Activated CD4-positive, alpha-beta T cell treated with anti-CD3 and anti-CD28 coated beads, Interleukin-2, amount 50 U/mL, for 24 hours (primary cell): ENCODE results near the gene STX19.

ENCODE experiments used
- DNase-seq, 2 donors: peaks; one replicate each; pipeline ENCODE4 v3.0.0-alpha.2; 2020; ENCODE audit warnings: low read depth in 1 of 2, low spot score in 1 of 2

The STX19 gene

GRCh38 chr3:94036909-94037507, 8.6 kb upstream of the STX19 start:
- no peak for DNase-seq

GRCh38 chr3:94026623-94027022, 1.8 kb downstream of the STX19 start:
- no peak for DNase-seq

GRCh38 chr3:94024385-94024784, 4.0 kb downstream of the STX19 start:
- DNase-seq, result no peak

GRCh38 chr3:94020293-94020692, 8.1 kb downstream of the STX19 start:
- no peak for DNase-seq

GRCh38 chr3:94019659-94020058, 8.7 kb downstream of the STX19 start:
- no peak for DNase-seq

GRCh38 chr3:94015025-94015424, 13.4 kb downstream of the STX19 start:
- no peak for DNase-seq

GRCh38 chr3:94012185-94012584, 16.2 kb downstream of the STX19 start:
- no peak for DNase-seq

GRCh38 chr3:94011233-94011711, 17.1 kb downstream of the STX19 start:
- peak in 1 of 2 donors; percentile 7 for DNase-seq

- DNase-seq, result no peak
Measured at GRCh38 chr3:94009608-94010007, 18.8 kb downstream of the STX19 start.

- no peak for DNase-seq
Measured at GRCh38 chr3:94008253-94008652, 20.1 kb downstream of the STX19 start.

GRCh38 chr3:94004301-94004910, 24.0 kb downstream of the STX19 start:
- DNase-seq, result peak in 1 of 2 donors; percentile 26

GRCh38 chr3:94001827-94002495, 26.4 kb downstream of the STX19 start:
- DNase-seq, result no peak

- DNase-seq, result no peak
Measured at GRCh38 chr3:94001191-94001590, 27.2 kb downstream of the STX19 start.

GRCh38 chr3:93994056-93994455, 34.3 kb downstream of the STX19 start:
- no peak for DNase-seq

GRCh38 chr3:93992207-93992606, 36.2 kb downstream of the STX19 start:
- no peak for DNase-seq

- no peak for DNase-seq
Measured at GRCh38 chr3:93991631-93992030, 36.8 kb downstream of the STX19 start.

GRCh38 chr3:93989241-93989640, 39.2 kb downstream of the STX19 start:
- no peak for DNase-seq

GRCh38 chr3:93988764-93989163, 39.6 kb downstream of the STX19 start:
- no peak for DNase-seq

- DNase-seq, result no peak
Measured at GRCh38 chr3:93988283-93988682, 40.1 kb downstream of the STX19 start.

- DNase-seq, result no peak
Measured at GRCh38 chr3:93984618-93985017, 43.8 kb downstream of the STX19 start.

- DNase-seq, result no peak
Measured at GRCh38 chr3:93983408-93983807, 45.0 kb downstream of the STX19 start.

GRCh38 chr3:93981649-93982048, 46.7 kb downstream of the STX19 start:
- no peak for DNase-seq
